AG09309 (cell line): ENCODE measurements around the gene SPATS2.

ENCODE experiments used
- DNase-seq: peaks from one replicate; pipeline ENCODE4 v3.0.0-alpha.2; 2010; ENCODE audit warnings: low read depth
- H3K4me3 ChIP-seq: 2 replicates; pipeline ENCODE4 v1.5.1; 2011; ENCODE audit warnings: mild to moderate bottlenecking, low read depth, low read length, moderate library complexity; ENCODE audit not compliant: control insufficient read depth
- CTCF ChIP-seq: IDR thresholded peaks from 2 replicates; pipeline ENCODE4 v1.5.1; 2011; ENCODE audit warnings: mild to moderate bottlenecking, low read depth, low read length, inconsistent platforms; ENCODE audit not compliant: insufficient read depth, control insufficient read depth; ENCODE audit errors: missing control alignments

SPATS2 gene

DNA sequence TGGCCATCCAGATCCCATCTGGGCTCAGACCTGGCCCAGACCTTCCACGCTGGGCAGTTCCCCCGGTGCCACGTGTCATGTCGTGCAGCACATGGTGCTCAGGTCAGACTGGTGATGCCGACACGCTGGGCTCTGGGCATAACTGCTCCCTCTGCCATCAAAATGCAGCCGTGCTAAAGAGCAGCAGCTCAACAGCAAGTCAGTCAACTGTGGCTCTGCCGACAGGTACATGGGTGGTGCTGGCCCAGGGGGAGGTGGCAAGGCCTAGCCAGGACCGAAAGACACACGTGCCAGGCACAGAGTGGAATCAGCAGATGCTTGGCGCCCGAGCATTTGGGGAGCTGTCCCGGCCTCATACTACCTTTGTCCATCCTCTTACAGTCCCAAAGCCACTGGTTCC, 199.1 kb downstream of the SPATS2 start:
- DNase-seq, result no peak
- no peak for TF ChIP-seq CTCF
- no peak overlapping the region for H3K4me3 ChIP-seq

DNA sequence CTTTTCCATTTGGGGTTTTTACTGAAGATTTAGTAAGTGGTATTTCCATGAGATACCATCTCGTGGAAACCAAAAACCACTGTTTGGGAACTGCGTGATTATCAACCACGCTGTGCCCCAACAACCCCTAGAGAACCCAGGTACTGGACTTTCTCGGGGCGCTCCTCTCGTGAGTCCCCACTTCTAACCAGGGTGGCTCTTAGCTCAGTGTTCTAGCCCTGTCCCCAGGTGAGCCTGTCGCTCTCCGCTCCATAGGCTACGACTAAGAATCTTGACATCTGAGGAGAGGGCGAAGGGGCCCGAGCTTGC, 200.0 kb downstream of the SPATS2 start:
- no peak for TF ChIP-seq CTCF
- H3K4me3 ChIP-seq, result peak overlapping the region; percentile 92
- no peak for DNase-seq

GRCh38 chr12:49567611-49568441, 200.6 kb downstream of the SPATS2 start, which contains the start of gene MCRS1:
TSS of gene MCRS1 (minus strand) at chr12:49568142. CDS start at chr12:49566731, 1,411 bp downstream.
- TF ChIP-seq CTCF, result no peak
- H3K4me3 ChIP-seq, result peak within 1 kb of the TSS; percentile 92
- DNase-seq, result peak; percentile 67

DNA sequence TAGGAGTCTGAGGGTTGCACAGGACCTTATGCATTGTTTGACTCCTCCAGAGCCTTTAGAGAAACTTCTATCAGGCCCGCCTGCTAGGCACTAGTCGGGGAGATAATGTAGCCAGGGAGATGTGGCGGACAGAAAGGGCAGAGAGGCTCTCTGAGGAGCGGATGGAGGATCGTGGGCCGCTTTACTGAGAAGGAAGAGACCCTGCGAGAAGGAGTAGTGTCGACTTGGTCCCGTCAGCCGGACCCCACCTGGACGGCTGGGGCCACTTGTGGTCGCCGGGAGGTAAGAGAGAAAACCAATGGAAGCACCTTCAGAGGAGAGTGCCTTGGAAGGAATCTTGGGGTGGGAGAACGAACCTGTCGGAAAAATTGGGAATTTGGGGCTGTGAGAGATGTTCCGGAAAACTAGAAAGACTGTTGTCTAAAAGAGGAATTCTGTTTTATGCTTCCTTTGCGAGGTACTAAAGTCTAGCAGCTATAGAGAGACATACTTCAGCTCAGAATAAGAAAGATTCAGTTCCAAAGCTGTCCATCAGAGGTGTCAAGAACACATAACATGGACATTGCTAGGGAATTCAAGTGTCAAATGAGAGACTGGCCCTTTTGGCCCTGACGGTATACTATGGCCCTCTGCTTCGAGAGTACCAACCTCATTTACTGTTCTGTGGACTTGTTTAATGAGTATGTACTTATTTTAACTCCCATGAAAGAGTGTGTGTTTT, 201.3 kb downstream of the SPATS2 start:
- DNase-seq, result no peak
- TF ChIP-seq CTCF, result no peak
- peak overlapping the region; percentile 92 for H3K4me3 ChIP-seq
